H1 (cell line): ENCODE measurements around the gene ARHGAP24. TPM values are rescaled to one million over a fixed set of nuclear protein-coding genes. Genes with fewer than 3 reads are reported as not detected.
A peak's percentile ranks its signal among the peaks of the same experiment; 100 is the strongest.

Experiments used
- CTCF ChIA-PET: fragments of 300-600 bp; sonication (Branson Sonifier 250); formaldehyde crosslinking; loops from one replicate; lab custom pipeline; 2021; ENCODE audit not compliant: partially characterized antibody; lab: Charles Lee
- POLR2A ChIA-PET: fragments of 300-600 bp; sonication (Branson Sonifier 250); formaldehyde crosslinking; loops from one replicate; lab custom pipeline; 2021; ENCODE audit warnings: inconsistent platforms; ENCODE audit not compliant: partially characterized antibody; lab: Charles Lee
- DNase-seq, 2 experiments: peaks; one replicate each; pipeline versions ENCODE4 v3.0.0 to v3.0.0-alpha.2; 2010 to 2022; ENCODE audit warnings: low spot score in 2 of 2, low read depth in 1 of 2, mixed read lengths in 1 of 2
- FAIRE-seq: peaks from 2 replicates; lab custom pipeline; 2011; peaks lifted over from hg19 to GRCh38; lab: Jason Lieb, UNC
- H2AFZ ChIP-seq: 2 replicates; pipeline ENCODE4 v1.8.1; 2012; ENCODE audit warnings: low read length, inconsistent platforms
- H2AK5ac ChIP-seq: 2 replicates; pipeline ENCODE4 v1.6.1; 2013; ENCODE audit warnings: low read depth, low read length
- H2BK120ac ChIP-seq: replicated peaks from 2 replicates; pipeline ENCODE3; 2013; ENCODE audit warnings: low read depth, low read length, inconsistent platforms
- H2BK12ac ChIP-seq: 2 replicates; pipeline ENCODE4 v1.6.1; 2013; ENCODE audit warnings: low read depth, low read length
- H2BK15ac ChIP-seq: 2 replicates; pipeline ENCODE4 v1.6.1; 2013; ENCODE audit warnings: low read length
- H2BK20ac ChIP-seq: 2 replicates; pipeline ENCODE4 v1.6.1; 2013; ENCODE audit warnings: low read length
- H2BK5ac ChIP-seq: 2 replicates; pipeline ENCODE4 v1.6.1; 2013; ENCODE audit warnings: low read depth, low read length
- H3K14ac ChIP-seq: 2 replicates; pipeline ENCODE4 v1.6.1; 2013; ENCODE audit warnings: inconsistent platforms; ENCODE audit not compliant: insufficient read length
- H3K18ac ChIP-seq: 2 replicates; pipeline ENCODE4 v1.6.1; 2013; ENCODE audit warnings: low read length; ENCODE audit errors: extremely low read depth
- H3K23ac ChIP-seq: 2 replicates; pipeline ENCODE4 v1.6.1; 2013; ENCODE audit warnings: inconsistent platforms; ENCODE audit not compliant: insufficient read length
- H3K23me2 ChIP-seq: 2 replicates; pipeline ENCODE4 v1.6.1; 2013; ENCODE audit warnings: low read depth, low read length
- H3K27ac ChIP-seq: 2 replicates; pipeline ENCODE4 v1.6.1; 2011; ENCODE audit warnings: low read depth, low read length, inconsistent platforms
- H3K27me3 ChIP-seq, 4 experiments: replicated peaks in 1 of 4; 1 replicate in 1 of 4; 2 replicates in 3 of 4; pipeline versions ENCODE4 v1.6.1 to v1.8.1; 2011 to 2013; ENCODE audit warnings: low read length in 3 of 4, mild to moderate bottlenecking in 3 of 4, inconsistent platforms in 2 of 4, mixed read lengths in 2 of 4, moderate library complexity in 1 of 4; ENCODE audit not compliant: control insufficient read depth in 3 of 4, insufficient read depth in 3 of 4; ENCODE audit errors: extremely low read depth in 1 of 4
- H3K36me3 ChIP-seq, 4 experiments: 2 replicates each; pipeline versions ENCODE4 v1.6.1 to v1.8.1; 2011 to 2013; ENCODE audit warnings: mild to moderate bottlenecking in 4 of 4, low read length in 3 of 4, moderate library complexity in 2 of 4, control low read depth in 1 of 4, inconsistent platforms in 1 of 4; ENCODE audit not compliant: insufficient read depth in 4 of 4, control insufficient read depth in 2 of 4
- H3K4ac ChIP-seq: replicated peaks from 2 replicates; pipeline ENCODE3; 2013; ENCODE audit warnings: low read length, low read depth, mixed read lengths, inconsistent platforms; ENCODE audit not compliant: insufficient read length
- H3K4me1 ChIP-seq, 4 experiments: replicated peaks in 1 of 4; 1 replicate in 1 of 4; 2 replicates in 3 of 4; pipeline versions ENCODE4 v1.6.1 to v1.8.1; 2011 to 2013; ENCODE audit warnings: low read length in 3 of 4, inconsistent platforms in 2 of 4, mixed read lengths in 1 of 4; ENCODE audit not compliant: insufficient read depth in 4 of 4, control insufficient read depth in 3 of 4
- H3K4me2 ChIP-seq, 2 experiments: 2 replicates each; pipeline versions ENCODE4 v1.6.1 to v1.8.1; 2011 to 2013; ENCODE audit warnings: low read depth in 2 of 2, low read length in 2 of 2, control low read depth in 1 of 2, inconsistent platforms in 1 of 2, mild to moderate bottlenecking in 1 of 2; ENCODE audit not compliant: insufficient read depth in 1 of 2
- H3K4me3 ChIP-seq, 4 experiments: fragments of 200-600, 300-600 bp in 1 of 4; sonication (generic), shearing (Covaris generic), sonication (Bioruptor Twin) in 1 of 4; 2 replicates each; pipeline versions ENCODE4 v1.5.1 to v1.8.1; 2011 to 2016; ENCODE audit warnings: low read length in 4 of 4, low read depth in 3 of 4, control low read depth in 2 of 4, inconsistent platforms in 2 of 4, mild to moderate bottlenecking in 2 of 4, mixed read lengths in 1 of 4, moderate library complexity in 1 of 4; ENCODE audit not compliant: insufficient read depth in 2 of 4; ENCODE audit errors: extremely low read depth in 1 of 4
- H3K56ac ChIP-seq: replicated peaks from 2 replicates; pipeline ENCODE3; 2013; ENCODE audit warnings: low read depth, mild to moderate bottlenecking, mixed read lengths, low read length, inconsistent platforms; ENCODE audit not compliant: insufficient read length
- H3K79me1 ChIP-seq: 2 replicates; pipeline ENCODE4 v1.6.1; 2013; ENCODE audit warnings: low read depth, low read length, control low read depth
- H3K79me2 ChIP-seq, 2 experiments: 2 replicates each; pipeline versions ENCODE4 v1.6.1 to v1.8.1; 2012 to 2013; ENCODE audit warnings: low read length in 2 of 2, mild to moderate bottlenecking in 2 of 2, inconsistent platforms in 1 of 2; ENCODE audit not compliant: insufficient read depth in 2 of 2, control insufficient read depth in 1 of 2
- H3K9ac ChIP-seq, 4 experiments: replicated peaks in 1 of 4; 1 replicate in 1 of 4; 2 replicates in 3 of 4; pipeline versions ENCODE4 v1.6.1 to v1.8.1; 2011 to 2013; ENCODE audit warnings: low read depth in 3 of 4, low read length in 3 of 4, control low read depth in 2 of 4, mild to moderate bottlenecking in 2 of 4, moderate library complexity in 2 of 4, inconsistent platforms in 1 of 4; ENCODE audit errors: extremely low read depth in 1 of 4
- H3K9me3 ChIP-seq, 2 experiments: 2 replicates each; pipeline versions ENCODE4 v1.6.1 to v1.8.1; 2012 to 2013; ENCODE audit warnings: mild to moderate bottlenecking in 2 of 2, moderate library complexity in 2 of 2, control low read depth in 1 of 2, inconsistent platforms in 1 of 2, low read depth in 1 of 2, low read length in 1 of 2, mixed read lengths in 1 of 2; ENCODE audit not compliant: insufficient read depth in 2 of 2
- H4K20me1 ChIP-seq, 2 experiments: replicated peaks in 1 of 2; 2 replicates each; pipeline versions ENCODE3 to v1.8.1; 2011 to 2013; ENCODE audit warnings: inconsistent platforms in 2 of 2, low read length in 2 of 2, mild to moderate bottlenecking in 1 of 2; ENCODE audit not compliant: insufficient read depth in 2 of 2, control insufficient read depth in 1 of 2
- H4K5ac ChIP-seq: 2 replicates; pipeline ENCODE4 v1.6.1; 2013; ENCODE audit warnings: low read length, low read depth, mixed read lengths, inconsistent platforms; ENCODE audit not compliant: insufficient read length
- H4K8ac ChIP-seq: 2 replicates; pipeline ENCODE4 v1.8.0; 2013; ENCODE audit warnings: mild to moderate bottlenecking, moderate library complexity, low read length, inconsistent platforms; ENCODE audit not compliant: insufficient read depth; ENCODE audit errors: extremely low read depth
- H4K91ac ChIP-seq: replicated peaks from 2 replicates; pipeline ENCODE3; 2013; ENCODE audit warnings: low read length, mixed read lengths, inconsistent platforms; ENCODE audit not compliant: insufficient read length
- ASH2L ChIP-seq: fragments of 200-600, 300-600 bp; sonication (generic); IDR thresholded peaks from one replicate; pipeline ENCODE4 v1.7.1; 2017; ENCODE audit warnings: low read length
- BRCA1 ChIP-seq: IDR thresholded peaks from 2 replicates; pipeline ENCODE4 v1.6.1; 2012; ENCODE audit warnings: low read depth, low read length, improper control_type of control experiment
- CBX5 ChIP-seq: fragments of 300-800, 300-1000 bp; sonication (generic); IDR thresholded peaks from 2 replicates; pipeline ENCODE4 v1.7.1; 2016; ENCODE audit warnings: antibody characterized with exemption, low read length, low read depth
- EGR1 ChIP-seq: IDR thresholded peaks from 2 replicates; pipeline ENCODE4 v1.6.1; 2011; ENCODE audit warnings: low read depth, low read length, borderline replicate concordance
- EZH2 ChIP-seq: fragments of 200-600 bp; sonication (generic); IDR thresholded peaks from 2 replicates; pipeline ENCODE4 v1.7.1; 2012; ENCODE audit warnings: low read depth, mild to moderate bottlenecking, moderate library complexity, low read length, inconsistent platforms; ENCODE audit not compliant: severe bottlenecking
- FOSL1 ChIP-seq: IDR thresholded peaks from 2 replicates; pipeline ENCODE4 v1.6.1; 2011; ENCODE audit warnings: mild to moderate bottlenecking, low read depth, low read length, moderate library complexity; ENCODE audit not compliant: insufficient read depth
- HDAC2 ChIP-seq, 2 experiments: fragments of 300-600 bp in 1 of 2; sonication (generic) in 1 of 2; IDR thresholded peaks; 2 replicates each; pipeline ENCODE4 v1.6.1; 2011 to 2012; ENCODE audit warnings: low read depth in 2 of 2, low read length in 2 of 2, mild to moderate bottlenecking in 2 of 2, moderate library complexity in 2 of 2, borderline replicate concordance in 1 of 2, inconsistent platforms in 1 of 2
- RBBP5 ChIP-seq: IDR thresholded peaks from 2 replicates; pipeline ENCODE4 v1.7.1; 2012; ENCODE audit warnings: low read depth, mild to moderate bottlenecking, inconsistent platforms, low read length, moderate library complexity, borderline replicate concordance
- SAP30 ChIP-seq: fragments of 300-600 bp; sonication (generic); IDR thresholded peaks from 2 replicates; pipeline ENCODE4 v1.7.1; 2012; ENCODE audit warnings: low read length, moderate library complexity, mild to moderate bottlenecking, inconsistent platforms; ENCODE audit not compliant: insufficient read depth, insufficient replicate concordance
- SP2 ChIP-seq: IDR thresholded peaks from 2 replicates; pipeline ENCODE4 v1.6.1; 2012; ENCODE audit warnings: mild to moderate bottlenecking, low read length, inconsistent platforms
- SP4 ChIP-seq: IDR thresholded peaks from 2 replicates; pipeline ENCODE4 v1.6.1; 2012; ENCODE audit warnings: low read length, inconsistent platforms
- SRF ChIP-seq: IDR thresholded peaks from 2 replicates; pipeline ENCODE4 v1.6.1; 2011; ENCODE audit warnings: mild to moderate bottlenecking, low read depth, low read length, moderate library complexity
- TBP ChIP-seq: IDR thresholded peaks from 2 replicates; pipeline ENCODE4 v1.6.1; 2011; ENCODE audit warnings: low read depth, low read length, improper control_type of control experiment
- YY1 ChIP-seq: IDR thresholded peaks from 2 replicates; pipeline ENCODE4 v1.6.1; 2011; ENCODE audit warnings: low read depth, mild to moderate bottlenecking, low read length
- ZNF274 ChIP-seq: IDR thresholded peaks from 2 replicates; pipeline ENCODE4 v1.7.0; 2012; ENCODE audit warnings: low read length, borderline replicate concordance; ENCODE audit errors: extremely low read depth
- WGBS, 2 experiments: shearing (Covaris generic) in 1 of 2; methylation state at CpG; one replicate each; pipeline versions ENCODE4 v1.1.6 to v1.1.7; 2013 to 2015; ENCODE audit warnings: low lambda C conversion rate in 2 of 2, mixed read lengths in 2 of 2, inconsistent platforms in 1 of 2, low coverage in 1 of 2, missing lambda C conversion rate in 1 of 2; ENCODE audit not compliant: insufficient replicate concordance in 2 of 2, insufficient coverage in 1 of 2, insufficient read length in 1 of 2; ENCODE audit errors: extremely low coverage in 1 of 2, missing lambda C conversion rate in 1 of 2; 5-methylcytosine and 5-hydroxymethylcytosine counted together
- polyA plus RNA-seq, 7 experiments: library from polyadenylated mRNA; depleted of rRNA in 3 of 7; stranded (reverse) in 5 of 7; unstranded in 2 of 7; fragments of >200 nt in 5 of 7; fragments of 200-250 nt in 2 of 7; gene quantifications; 1 replicate in 5 of 7; 2 replicates in 1 of 7; 4 replicates in 1 of 7; pipeline versions ENCODE4 v1.2.1 to v1.2.3, GENCODE V29; 2011 to 2013; ENCODE audit warnings: missing spikeins in 2 of 7, mixed read lengths in 2 of 7
- total RNA-seq: library from RNA; stranded (reverse); fragmentation: NEBNext Ultra II Directional; extraction: Animal tissue kit (Norgen Biotek cat#: 25700); gene quantifications from 2 replicates; pipeline ENCODE4 v1.2.1, GENCODE V29; 2021

Gene ARHGAP24
- total and polyA plus RNA-seq, 2 of the 8 experiments (the other 6 are each of a cell fraction or from before 2014, with no cell fraction given), result 0.08 to 0.50 TPM

DNA sequence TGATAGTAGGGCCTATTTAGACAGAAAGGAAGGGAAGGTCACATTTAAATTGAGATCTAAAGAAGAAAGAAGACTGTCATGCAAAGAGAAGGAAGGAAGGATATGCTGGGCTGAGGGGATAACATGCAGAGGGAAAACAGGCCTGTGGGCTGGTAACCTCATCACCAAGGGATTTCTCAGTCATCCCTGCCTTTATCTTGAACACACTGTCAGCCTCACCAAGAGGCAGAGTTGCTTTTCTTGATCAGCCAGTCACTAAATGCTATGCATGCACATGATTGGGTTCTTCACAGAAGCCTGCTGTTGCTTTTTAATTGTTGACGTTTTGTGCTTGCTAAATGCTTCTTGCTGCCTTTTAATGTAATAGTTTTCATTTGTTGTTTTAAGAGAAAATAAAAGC lies 113.0 kb downstream of the ARHGAP24 start:
- Histone ChIP-seq H3K9ac (no peak overlapping the region), H4K5ac (no peak overlapping the region), H3K4me3 (no peak overlapping the region), H2BK12ac (no peak overlapping the region), H4K91ac (no peak overlapping the region), H3K14ac (no peak overlapping the region), H3K27me3 (no peaks in the 10 kb centered on the region), H3K56ac (no peak overlapping the region), H3K4me1 (peaks cover 0 to 3% (median 0%) of the 10 kb centered on the region in 4 experiments; a peak in 1 of 7 replicates), H3K79me2 (no peaks in the 10 kb centered on the region), H2AK5ac (no peak overlapping the region), H3K36me3 (no peaks in the 10 kb centered on the region; a peak in 1 of 8 replicates), H3K4ac (no peak overlapping the region), H3K23me2 (no peaks in the 10 kb centered on the region), H3K79me1 (no peaks in the 10 kb centered on the region), H3K23ac (no peak overlapping the region), H2BK120ac (no peak overlapping the region), H2BK15ac (no peak overlapping the region), H3K27ac (no peak overlapping the region), H2BK5ac (no peak overlapping the region), H3K4me2 (no peak overlapping the region), H3K18ac (no peak overlapping the region), H3K9me3 (no peaks in the 10 kb centered on the region), H2BK20ac (no peak overlapping the region), H4K8ac (no peak overlapping the region), H4K20me1 (no peaks in the 10 kb centered on the region), H2AFZ (0 out of 2 replicates have a peak overlapping the region, but pooled peaks have one; percentile 43)
- WGBS, 2 experiments, result 94% methylated on average over 1 of the region's 1 CpG; no CpG with 5 or more reads in 1 of the 2 experiments
- DNase-seq, result no peak
- POLR2A ChIA-PET, result no interaction called here
- FAIRE-seq, result no peak
- CTCF ChIA-PET, result no interaction called here
- TF ChIP-seq RBBP5, result no peak
- TF ChIP-seq SAP30, result no peak
- TF ChIP-seq FOSL1, result no peak
- no peak for TF ChIP-seq YY1
- no peak for TF ChIP-seq EGR1
- TF ChIP-seq SRF, result no peak
- no peak for TF ChIP-seq CBX5
- TF ChIP-seq TBP, result no peak
- TF ChIP-seq ZNF274, result no peak
- TF ChIP-seq BRCA1, result no peak
- TF ChIP-seq EZH2, result no peak
- no peak for TF ChIP-seq SP4
- TF ChIP-seq ASH2L, result no peak
- no peak for TF ChIP-seq SP2
- no peak for TF ChIP-seq HDAC2 (IDR thresholded peaks at IDR 0.05; ENCODE audit: borderline replicate concordance in 1 of 2, low read depth in 2 of 2, low read length in 2 of 2)
